C4-2B (cell line): ENCODE measurements around the gene GLRA2.

Source experiments
- H3K27ac ChIP-seq: fragments of 450-650 bp; 2 replicates; pipeline ENCODE4 v1.5.1; 2017
- CTCF ChIP-seq: fragments of 450-650 bp; conservative IDR thresholded peaks from 2 replicates; pipeline ENCODE4 v1.5.1; 2017; ENCODE audit warnings: mild to moderate bottlenecking
- ZFX ChIP-seq: fragments of 450-650 bp; IDR thresholded peaks from 2 replicates; pipeline ENCODE4 v1.6.1; 2017

Gene GLRA2

GRCh38 chrX:14630733-14631132 lies 101.4 kb downstream of the GLRA2 start:
- no peak overlapping the region for H3K27ac ChIP-seq
- TF ChIP-seq CTCF: peak; percentile 13; the same call in 1 of the 2 replicates
- TF ChIP-seq ZFX: no peak

GRCh38 chrX:14641681-14642655 lies 112.6 kb downstream of the GLRA2 start:
- H3K27ac ChIP-seq: no peak overlapping the region
- no peak for TF ChIP-seq CTCF
- TF ChIP-seq ZFX: no peak

- no peak overlapping the region for H3K27ac ChIP-seq
- TF ChIP-seq CTCF (no peak), ZFX (no peak)
Measured at GRCh38 chrX:14660970-14661369, 131.6 kb downstream of the GLRA2 start.

- no peak for TF ChIP-seq CTCF
- TF ChIP-seq ZFX: no peak
- H3K27ac ChIP-seq: no peak overlapping the region
Measured at GRCh38 chrX:14670819-14671218, 141.5 kb downstream of the GLRA2 start.

GRCh38 chrX:14672611-14673172 lies 143.4 kb downstream of the GLRA2 start:
- TF ChIP-seq CTCF: no peak
- no peak for TF ChIP-seq ZFX
- H3K27ac ChIP-seq: no peak overlapping the region

GRCh38 chrX:14673236-14673635 lies 143.9 kb downstream of the GLRA2 start:
- TF ChIP-seq ZFX: no peak
- no peak for TF ChIP-seq CTCF
- no peak overlapping the region for H3K27ac ChIP-seq

- H3K27ac ChIP-seq: no peak overlapping the region
- no peak for TF ChIP-seq CTCF
- TF ChIP-seq ZFX: no peak
Measured at GRCh38 chrX:14673764-14674163, 144.4 kb downstream of the GLRA2 start.
